Dermis blood vessel endothelial cell (primary cell): ENCODE data around the gene MTHFR. TPM values are rescaled to one million over a fixed set of nuclear protein-coding genes. Genes with fewer than 3 reads are reported as not detected.

Experiments used
- DNase-seq: peaks from one replicate; pipeline ENCODE4 v3.0.0; 2010
- total RNA-seq: library from RNA; depleted of rRNA; stranded (reverse); fragments of >200 nt; gene quantifications from 2 replicates; pipeline ENCODE4 v1.2.3, GENCODE V29; 2014

The MTHFR gene
- total RNA-seq, 1 donor from 2014 or later = 46.3 TPM

GRCh38 chr1:11752359-11753088 lies 53.2 kb downstream of the MTHFR start:
- DNase-seq = no peak

- DNase-seq = no peak
Measured at GRCh38 chr1:11751087-11751486, 54.7 kb downstream of the MTHFR start.

- DNase-seq = no peak
Measured at GRCh38 chr1:11749996-11750395, 55.8 kb downstream of the MTHFR start.

- DNase-seq = peak; percentile 55
Measured at GRCh38 chr1:11749203-11749689, 56.5 kb downstream of the MTHFR start.

- no peak for DNase-seq
Measured at GRCh38 chr1:11748294-11749202, 57.2 kb downstream of the MTHFR start.

- DNase-seq = no peak
Measured at GRCh38 chr1:11746795-11747487, 58.8 kb downstream of the MTHFR start.

GRCh38 chr1:11746092-11746491 lies 59.7 kb downstream of the MTHFR start:
- DNase-seq = peak; percentile 47

GRCh38 chr1:11744287-11744686 lies 61.5 kb downstream of the MTHFR start:
- DNase-seq = no peak

GRCh38 chr1:11741919-11742558 lies 63.7 kb downstream of the MTHFR start:
- no peak for DNase-seq

GRCh38 chr1:11741482-11741881 lies 64.3 kb downstream of the MTHFR start:
- no peak for DNase-seq

GRCh38 chr1:11740258-11741192 lies 65.2 kb downstream of the MTHFR start:
- no peak for DNase-seq

- DNase-seq = no peak
Measured at GRCh38 chr1:11738783-11739182, 67.0 kb downstream of the MTHFR start.

- no peak for DNase-seq
Measured at GRCh38 chr1:11738096-11738495, 67.7 kb downstream of the MTHFR start.

GRCh38 chr1:11736746-11737639 lies 68.8 kb downstream of the MTHFR start:
- peak; percentile 56 for DNase-seq

- peak; percentile 95 for DNase-seq
Measured at GRCh38 chr1:11735854-11736745, 69.7 kb downstream of the MTHFR start, which contains the start of gene AGTRAP. TSS of gene AGTRAP (plus strand) at chr1:11736136. CDS start at chr1:11736209, 73 bp downstream.
